Activated CD4-positive, alpha-beta T cell treated with anti-CD3 and anti-CD28 coated beads for 48 hours (primary cell): Measurements from ENCODE around the gene MSI2.

Experiments used
- DNase-seq: peaks from one replicate; pipeline ENCODE4 v3.0.0-alpha.2; 2020

MSI2 gene

GRCh38 chr17:57350266-57350665, 93.9 kb downstream of the MSI2 start:
- no peak for DNase-seq

- no peak for DNase-seq
Measured at GRCh38 chr17:57352665-57353175, 96.4 kb downstream of the MSI2 start.

- no peak for DNase-seq
Measured at GRCh38 chr17:57354673-57355072, 98.3 kb downstream of the MSI2 start.

GRCh38 chr17:57355090-57355859, 99.0 kb downstream of the MSI2 start:
- DNase-seq = no peak

GRCh38 chr17:57356153-57356718, 99.9 kb downstream of the MSI2 start:
- DNase-seq = no peak

- DNase-seq = no peak
Measured at GRCh38 chr17:57356719-57357391, 100.5 kb downstream of the MSI2 start.

GRCh38 chr17:57357392-57357784, 101.1 kb downstream of the MSI2 start:
- no peak for DNase-seq

GRCh38 chr17:57357830-57358430, 101.6 kb downstream of the MSI2 start:
- DNase-seq = no peak

GRCh38 chr17:57360266-57360665, 103.9 kb downstream of the MSI2 start:
- DNase-seq = no peak

GRCh38 chr17:57362797-57363556, 106.7 kb downstream of the MSI2 start:
- no peak for DNase-seq

- no peak for DNase-seq
Measured at GRCh38 chr17:57363580-57363979, 107.3 kb downstream of the MSI2 start.

- no peak for DNase-seq
Measured at GRCh38 chr17:57363998-57364643, 107.8 kb downstream of the MSI2 start.

GRCh38 chr17:57365420-57365819, 109.1 kb downstream of the MSI2 start:
- no peak for DNase-seq

GRCh38 chr17:57366177-57366557, 109.8 kb downstream of the MSI2 start:
- DNase-seq = no peak

GRCh38 chr17:57366558-57367351, 110.4 kb downstream of the MSI2 start:
- DNase-seq = no peak

- DNase-seq = no peak
Measured at GRCh38 chr17:57368637-57369336, 112.5 kb downstream of the MSI2 start.

- no peak for DNase-seq
Measured at GRCh38 chr17:57369509-57369945, 113.2 kb downstream of the MSI2 start.

GRCh38 chr17:57370037-57370581, 113.8 kb downstream of the MSI2 start:
- no peak for DNase-seq

GRCh38 chr17:57370619-57371018, 114.3 kb downstream of the MSI2 start:
- no peak for DNase-seq

GRCh38 chr17:57372156-57372555, 115.8 kb downstream of the MSI2 start:
- no peak for DNase-seq
